SK-N-MC (cell line): ENCODE results near the gene PTGS2.
"Not testable (repeated sequence)": the region's sequence is repeated elsewhere in the genome, so short reads cannot be mapped to it uniquely, and the experiment has no call there.

Experiments
- EZH2 ChIP-seq: fragments of 200-600 bp; sonication (generic); IDR thresholded peaks from one replicate; pipeline ENCODE4 v1.6.1; 2017; ENCODE audit warnings: antibody characterized with exemption
- POLR2AphosphoS5 ChIP-seq: IDR thresholded peaks from 2 replicates; pipeline ENCODE4 v1.6.1; 2012; ENCODE audit warnings: mild to moderate bottlenecking, low read depth, low read length, borderline replicate concordance

GRCh38 chr1:186669784-186670183 lies 10.4 kb downstream of the PTGS2 start:
- not testable (repeated sequence) for TF ChIP-seq POLR2AphosphoS5, EZH2
